Peyer's patch (tissue), 4 donors: Measurements from ENCODE around the gene PTGER1. TPM values are rescaled to one million over a fixed set of nuclear protein-coding genes. Genes with fewer than 3 reads are reported as not detected.

ENCODE experiments used
- DNase-seq, 3 donors: peaks; one replicate each; pipeline ENCODE4 v3.0.0-alpha.2; 2017 to 2019
- H3K27ac ChIP-seq, 4 donors: fragments of 200-600 bp; sonication (generic); one replicate each; pipeline ENCODE4 v1.5.1; 2016 to 2019
- H3K27me3 ChIP-seq, 2 donors: fragments of 200-600 bp; sonication (generic); one replicate each; pipeline ENCODE4 v1.5.1; 2019
- H3K36me3 ChIP-seq, 3 donors: fragments of 200-600 bp; sonication (generic); one replicate each; pipeline ENCODE4 v1.5.1; 2016 to 2019
- H3K4me1 ChIP-seq, 4 donors: fragments of 200-600 bp; sonication (generic); one replicate each; pipeline ENCODE4 v1.5.1; 2016 to 2019
- H3K4me3 ChIP-seq, 4 donors: fragments of 200-600 bp; sonication (generic); 1 replicate in 3 of 4; 2 replicates in 1 of 4; pipeline ENCODE4 v1.5.1; 2016 to 2019; ENCODE audit warnings: mild to moderate bottlenecking in 1 of 4
- H3K9me3 ChIP-seq, 4 donors: fragments of 200-600 bp; sonication (generic); one replicate each; pipeline ENCODE4 v1.5.1; 2016 to 2019; ENCODE audit warnings: mild to moderate bottlenecking in 1 of 4
- POLR2A ChIP-seq, 2 donors: fragments of 450-650 bp; IDR thresholded peaks; one replicate each; pipeline ENCODE4 v1.5.1; 2017; ENCODE audit warnings: antibody characterized with exemption in 2 of 2, mild to moderate bottlenecking in 2 of 2, moderate library complexity in 2 of 2
- small RNA-seq, 2 donors: library from RNA; depleted of rRNA; stranded (forward); fragments of <200 nt; gene quantifications; one replicate each; pipeline ENCODE3, GENCODE V24; 2016
- total RNA-seq, 4 donors: library from RNA; depleted of rRNA; stranded (reverse); fragments of >200 nt; gene quantifications; one replicate each; pipeline ENCODE4 v1.1.0, GENCODE V29; 2016
- TF ChIP-seq, protein P1 (sequence below), 6 experiments: fragments of 450-650 bp in 4 of 6; fragments of 200-600 bp in 2 of 6; sonication (generic) in 1 of 6; IDR thresholded peaks; one replicate each; pipeline ENCODE4 v1.5.1; 2017 to 2019; ENCODE audit warnings: antibody characterized with exemption in 6 of 6, mild to moderate bottlenecking in 3 of 6, moderate library complexity in 1 of 6

The PTGER1 gene
- total RNA-seq, 4 donors from 2014 or later, result not detected

DNA sequence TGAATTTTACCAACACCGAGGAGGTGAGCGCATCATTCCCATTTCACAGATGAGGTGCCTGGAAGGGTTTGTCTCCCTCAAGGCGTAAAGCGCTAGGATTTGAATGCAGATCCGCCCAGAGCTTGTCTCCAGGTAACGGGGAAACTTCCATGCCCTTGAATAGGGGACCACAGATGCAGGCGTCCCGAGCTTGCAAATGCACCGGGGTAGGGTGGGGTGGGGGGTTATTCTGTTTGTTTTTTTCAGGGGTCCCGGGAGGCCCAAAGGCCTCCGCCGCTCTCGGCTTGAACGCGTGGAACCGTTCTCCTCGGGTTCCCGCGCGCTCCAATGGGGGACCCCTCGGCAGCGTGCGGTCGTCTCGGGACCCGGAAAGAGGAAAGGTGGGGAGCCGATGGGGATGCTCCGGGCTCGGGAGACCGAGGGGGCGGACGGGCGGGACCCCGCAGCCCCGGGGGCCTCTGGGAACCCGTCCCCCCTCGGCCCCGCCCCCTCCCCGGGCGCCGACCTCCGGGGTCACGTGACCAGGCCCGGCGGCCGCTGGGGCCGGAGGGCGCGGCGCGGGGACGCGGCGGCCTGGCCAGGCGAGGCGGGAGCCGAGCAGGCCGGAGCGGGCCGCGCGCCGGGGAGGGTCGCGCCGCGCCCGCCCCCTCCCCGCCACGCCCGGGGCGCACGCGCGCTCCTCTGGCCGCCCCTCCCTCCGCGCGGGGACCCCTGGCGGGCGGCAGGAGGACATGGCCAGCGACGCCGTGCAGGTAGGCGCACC, 42.2 kb downstream of the PTGER1 start, which contains the start of gene PKN1:
Gene PKN1 (plus strand): TSS at position 516 of the 763 bp plus-strand sequence. CDS start 216 bp downstream, at position 732.
- no peaks in the 10 kb centered on the region for H3K27me3 ChIP-seq
- peak within 1 kb of the TSS; percentile 69 to 94 (median 81) for H3K27ac ChIP-seq
- no peaks in the 10 kb centered on the region for H3K9me3 ChIP-seq
- peak; percentile 64 to 72 (median 64) for DNase-seq
- TF ChIP-seq, protein P1, sequence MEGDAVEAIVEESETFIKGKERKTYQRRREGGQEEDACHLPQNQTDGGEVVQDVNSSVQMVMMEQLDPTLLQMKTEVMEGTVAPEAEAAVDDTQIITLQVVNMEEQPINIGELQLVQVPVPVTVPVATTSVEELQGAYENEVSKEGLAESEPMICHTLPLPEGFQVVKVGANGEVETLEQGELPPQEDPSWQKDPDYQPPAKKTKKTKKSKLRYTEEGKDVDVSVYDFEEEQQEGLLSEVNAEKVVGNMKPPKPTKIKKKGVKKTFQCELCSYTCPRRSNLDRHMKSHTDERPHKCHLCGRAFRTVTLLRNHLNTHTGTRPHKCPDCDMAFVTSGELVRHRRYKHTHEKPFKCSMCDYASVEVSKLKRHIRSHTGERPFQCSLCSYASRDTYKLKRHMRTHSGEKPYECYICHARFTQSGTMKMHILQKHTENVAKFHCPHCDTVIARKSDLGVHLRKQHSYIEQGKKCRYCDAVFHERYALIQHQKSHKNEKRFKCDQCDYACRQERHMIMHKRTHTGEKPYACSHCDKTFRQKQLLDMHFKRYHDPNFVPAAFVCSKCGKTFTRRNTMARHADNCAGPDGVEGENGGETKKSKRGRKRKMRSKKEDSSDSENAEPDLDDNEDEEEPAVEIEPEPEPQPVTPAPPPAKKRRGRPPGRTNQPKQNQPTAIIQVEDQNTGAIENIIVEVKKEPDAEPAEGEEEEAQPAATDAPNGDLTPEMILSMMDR (IDR thresholded peaks at IDR 0.05), result no peak
- TF ChIP-seq POLR2A (IDR thresholded peaks at IDR 0.05), result no peak
- no peaks in the 10 kb centered on the region for H3K36me3 ChIP-seq
- H3K4me3 ChIP-seq, result peak within 1 kb of the TSS; percentile 61 to 92 (median 81)
- peaks cover 0 to 24% (median 15%) of the 10 kb centered on the region in 4 donors for H3K4me1 ChIP-seq

DNA sequence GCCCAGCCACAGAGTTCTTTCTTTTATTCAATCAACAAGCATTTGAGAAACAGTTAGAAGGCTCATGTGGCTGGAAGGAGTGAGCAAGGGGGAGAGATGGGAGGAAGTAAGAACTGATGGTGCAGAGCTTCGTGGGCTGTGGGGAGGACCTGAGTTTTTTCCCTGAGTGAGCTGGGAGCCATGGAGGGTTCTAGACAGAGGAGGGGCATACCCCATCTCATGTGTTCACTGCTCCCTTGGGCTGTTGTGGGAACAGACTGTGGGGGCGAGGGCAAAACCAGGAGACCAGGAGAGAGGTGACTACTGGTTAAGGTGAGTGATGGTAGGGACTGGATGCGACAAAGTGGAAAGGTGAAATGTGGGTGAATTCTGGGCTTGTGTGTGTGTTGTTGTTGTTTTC, 44.4 kb downstream of the PTGER1 start:
- H3K9me3 ChIP-seq, result no peaks in the 10 kb centered on the region
- no peaks in the 10 kb centered on the region for H3K27me3 ChIP-seq
- H3K4me1 ChIP-seq, result peaks cover 0 to 24% (median 15%) of the 10 kb centered on the region in 4 donors
- no peak overlapping the region for H3K27ac ChIP-seq
- no peak for DNase-seq
- no peaks in the 10 kb centered on the region for H3K36me3 ChIP-seq
- TF ChIP-seq POLR2A (IDR thresholded peaks at IDR 0.05), result no peak
- TF ChIP-seq, protein P1 (IDR thresholded peaks at IDR 0.05), result no peak
- no peak overlapping the region for H3K4me3 ChIP-seq

DNA sequence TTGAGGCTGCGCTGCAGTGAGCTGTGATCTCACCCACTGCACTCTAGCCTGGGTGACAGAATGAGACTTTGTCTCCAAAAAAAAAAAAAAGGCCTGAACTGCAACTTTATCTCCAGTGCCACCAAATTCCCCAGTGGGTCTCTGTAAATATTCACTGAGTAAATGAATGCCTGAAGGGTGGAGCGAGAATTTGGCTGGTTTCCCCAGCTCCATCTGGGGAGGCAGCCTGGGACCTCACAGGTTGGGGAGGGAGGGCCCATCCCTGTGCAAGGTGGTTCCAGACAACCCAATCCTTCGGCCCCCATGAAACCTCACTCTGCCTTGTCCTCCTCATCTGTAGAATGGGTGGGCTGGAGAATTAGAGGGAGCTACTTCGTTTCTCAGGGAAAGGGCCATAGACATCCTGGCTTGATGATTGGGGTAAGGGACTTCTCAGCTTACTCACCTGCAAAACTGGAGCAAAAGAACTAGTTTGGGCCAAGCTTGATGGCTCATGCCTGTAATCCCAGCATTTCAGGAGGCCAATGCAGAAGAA, 46.2 kb downstream of the PTGER1 start:
- no peak for TF ChIP-seq POLR2A (IDR thresholded peaks at IDR 0.05)
- TF ChIP-seq, protein P1 (IDR thresholded peaks at IDR 0.05), result no peak
- DNase-seq, result no peak
- Histone ChIP-seq H3K36me3 (no peaks in the 10 kb centered on the region), H3K9me3 (no peaks in the 10 kb centered on the region), H3K4me3 (no peak overlapping the region), H3K27ac (no peak overlapping the region), H3K27me3 (no peaks in the 10 kb centered on the region), H3K4me1 (peaks cover 0 to 10% (median 5%) of the 10 kb centered on the region in 4 donors)

- no peak for DNase-seq
- H3K4me3 ChIP-seq, result no peak overlapping the region
- no peaks in the 10 kb centered on the region for H3K36me3 ChIP-seq
- no peaks in the 10 kb centered on the region for H3K27me3 ChIP-seq
- H3K27ac ChIP-seq, result no peak overlapping the region
- TF ChIP-seq, protein P1 (IDR thresholded peaks at IDR 0.05), result no peak
- TF ChIP-seq POLR2A (IDR thresholded peaks at IDR 0.05), result no peak
- no peaks in the 10 kb centered on the region for H3K9me3 ChIP-seq
- peaks cover 0 to 7% (median 4%) of the 10 kb centered on the region in 4 donors for H3K4me1 ChIP-seq
Observed at GRCh38 chr19:14427461-14427860, 47.7 kb downstream of the PTGER1 start.

GRCh38 chr19:14425696-14426138, 49.4 kb downstream of the PTGER1 start:
- no peak overlapping the region for H3K4me3 ChIP-seq
- no peaks in the 10 kb centered on the region for H3K27me3 ChIP-seq
- H3K36me3 ChIP-seq, result no peaks in the 10 kb centered on the region
- no peak for DNase-seq
- H3K4me1 ChIP-seq, result no peaks in the 10 kb centered on the region
- H3K9me3 ChIP-seq, result no peaks in the 10 kb centered on the region
- no peak overlapping the region for H3K27ac ChIP-seq
- TF ChIP-seq, protein P1 (IDR thresholded peaks at IDR 0.05), result no peak
- TF ChIP-seq POLR2A (IDR thresholded peaks at IDR 0.05), result no peak

Small RNA genes within 50 kb of the gene (small RNA-seq; reads per million reads assigned to genes)
- gene SNRPGP15, result 0 reads per million in 2 donors

Other genes starting within 250 kb of the PTGER1 start
- gene ADGRE5, start 93.9 kb downstream of the PTGER1 start, total RNA-seq, result 100 to 1,000 TPM in 2 of 4 donors, 10 to 100 TPM in 2; 70.6 to 159 (median 110) TPM
- gene DDX39A, start 56.0 kb downstream of the PTGER1 start, total RNA-seq, result 100 to 1,000 TPM in 3 of 4 donors, 10 to 100 TPM in 1; 52.5 to 283 (median 115) TPM
- gene PKN1, start 42.0 kb downstream of the PTGER1 start, total RNA-seq, result 100 to 1,000 TPM in 1 of 4 donors, 10 to 100 TPM in 3; 13.1 to 140 (median 28.2) TPM
- 10 to 100 TPM; 45.8 to 68.5 (median 65.2) TPM for gene GIPC1, start 20.8 kb upstream of the PTGER1 start, total RNA-seq
- gene DNAJB1, start 43.0 kb upstream of the PTGER1 start, total RNA-seq, result 10 to 100 TPM; 34.5 to 60.2 (median 54.1) TPM
- 100 to 1,000 TPM in 1 of 4 donors, 10 to 100 TPM in 3; 24.8 to 103 (median 78.7) TPM for gene TECR, start 54.2 kb upstream of the PTGER1 start, total RNA-seq
- gene NDUFB7, start 96.7 kb upstream of the PTGER1 start, total RNA-seq, result 100 to 1,000 TPM; 275 to 432 (median 358) TPM
- gene CLEC17A, start 107.7 kb upstream of the PTGER1 start, total RNA-seq, result 10 to 100 TPM in 1 of 4 donors, 1 to 10 TPM in 1, not detected in 2; 1.3 to 12.4 TPM
- gene ADGRE3, start 199.5 kb upstream of the PTGER1 start, total RNA-seq, result not detected
- gene ZNF333, start 214.7 kb upstream of the PTGER1 start, total RNA-seq, result 10 to 100 TPM in 3 of 4 donors, 1 to 10 TPM in 1; 7.5 to 27.8 (median 17.1) TPM